WTC11 (cell line): ENCODE data around the gene PPARD.

ENCODE experiments used
- ETV6 ChIP-seq: sonication (generic); formaldehyde crosslinking; IDR thresholded peaks from 2 replicates; pipeline ENCODE4 v1.8.1; 2022; ENCODE audit warnings: mild to moderate bottlenecking, missing genetic modification reagents
- FOXJ3 ChIP-seq: sonication (generic); formaldehyde crosslinking; IDR thresholded peaks from 2 replicates; pipeline ENCODE4 v1.9.0; 2021; ENCODE audit warnings: missing genetic modification reagents, mild to moderate bottlenecking, borderline replicate concordance
- NFYB ChIP-seq: sonication (generic); formaldehyde crosslinking; conservative IDR thresholded peaks from 2 replicates; pipeline ENCODE4 v1.8.0; 2022; ENCODE audit warnings: low read depth, missing genetic modification reagents
- ZBTB21 ChIP-seq: sonication (generic); formaldehyde crosslinking; IDR thresholded peaks from 2 replicates; pipeline ENCODE4 v1.8.1; 2023; ENCODE audit warnings: mild to moderate bottlenecking, missing genetic modification reagents, borderline replicate concordance
- ZNF138 ChIP-seq: sonication (generic); formaldehyde crosslinking; conservative IDR thresholded peaks from 2 replicates; pipeline ENCODE4 v1.8.1; 2022; ENCODE audit warnings: mild to moderate bottlenecking, moderate library complexity, missing genetic modification reagents
- ZNF671 ChIP-seq: fragments of 250-450 bp; sonication (Bioruptor Pico); IDR thresholded peaks from 2 replicates; pipeline ENCODE4 v1.8.0; 2021; ENCODE audit warnings: mild to moderate bottlenecking
- TF ChIP-seq, protein P1 (sequence below): fragments of 200-600 bp; IDR thresholded peaks from 2 replicates; pipeline ENCODE4 v1.8.0; 2022; ENCODE audit warnings: antibody characterized with exemption
- TF ChIP-seq, protein P2 (sequence below): fragments of 250-450 bp; sonication (Bioruptor Pico); conservative IDR thresholded peaks from 2 replicates; pipeline ENCODE4 v1.9.0; 2021; ENCODE audit warnings: mild to moderate bottlenecking
- TF ChIP-seq, protein P3 (sequence below): sonication (generic); formaldehyde crosslinking; IDR thresholded peaks from 2 replicates; pipeline ENCODE4 v1.8.1; 2023; ENCODE audit warnings: mild to moderate bottlenecking, missing genetic modification reagents, borderline replicate concordance
- TF ChIP-seq, protein P4 (sequence below): sonication (generic); formaldehyde crosslinking; conservative IDR thresholded peaks from 2 replicates; pipeline ENCODE4 v1.8.1; 2023; ENCODE audit warnings: mild to moderate bottlenecking, low read depth, missing genetic modification reagents, moderate library complexity
- TF ChIP-seq, protein P5 (sequence below): sonication (generic); formaldehyde crosslinking; IDR thresholded peaks from 2 replicates; pipeline ENCODE4 v1.8.1; 2022; ENCODE audit warnings: low read depth, mild to moderate bottlenecking, moderate library complexity, missing genetic modification reagents, borderline replicate concordance

DNA sequence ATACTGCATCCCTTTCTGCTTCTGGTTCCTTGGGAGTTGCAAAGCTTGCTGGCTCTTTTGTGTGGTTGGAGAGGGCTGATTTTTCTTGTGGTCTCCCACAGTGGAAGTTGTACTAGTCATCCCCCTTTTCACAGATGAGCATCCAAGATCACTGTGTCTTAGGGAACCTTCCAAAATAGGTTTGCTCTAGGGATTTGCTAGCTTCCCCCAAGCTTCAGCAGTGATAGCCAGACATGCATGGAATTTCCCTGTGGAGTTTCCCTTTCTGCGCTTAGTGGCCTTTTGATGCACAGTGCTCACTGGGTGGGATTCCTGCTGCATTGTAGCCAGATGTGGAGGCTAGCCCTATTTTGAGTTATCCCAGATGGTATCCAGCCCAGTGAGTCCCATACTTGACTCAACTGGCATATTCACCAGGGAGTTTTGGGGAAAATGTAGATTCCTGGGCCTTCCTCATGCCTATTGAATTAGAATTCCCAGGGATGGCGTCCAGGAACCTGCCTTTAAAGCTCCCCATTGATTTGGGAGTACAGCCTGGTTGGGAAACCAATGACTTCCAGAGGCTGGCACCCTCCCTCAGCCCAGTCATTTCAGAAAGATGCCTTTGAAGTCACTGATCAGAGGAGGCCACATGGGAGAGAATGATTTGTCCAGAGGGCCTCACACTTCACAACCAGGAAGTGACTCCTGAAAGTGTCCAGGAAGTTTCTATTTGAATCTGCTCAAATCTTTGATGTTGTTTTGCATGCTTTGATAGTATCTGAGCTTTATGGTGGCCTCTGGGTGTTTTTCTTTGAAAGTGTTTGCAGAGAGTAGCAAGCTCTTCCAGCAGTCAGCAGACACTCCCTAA lies 25.9 kb downstream of the PPARD start:
- TF ChIP-seq, protein P1, sequence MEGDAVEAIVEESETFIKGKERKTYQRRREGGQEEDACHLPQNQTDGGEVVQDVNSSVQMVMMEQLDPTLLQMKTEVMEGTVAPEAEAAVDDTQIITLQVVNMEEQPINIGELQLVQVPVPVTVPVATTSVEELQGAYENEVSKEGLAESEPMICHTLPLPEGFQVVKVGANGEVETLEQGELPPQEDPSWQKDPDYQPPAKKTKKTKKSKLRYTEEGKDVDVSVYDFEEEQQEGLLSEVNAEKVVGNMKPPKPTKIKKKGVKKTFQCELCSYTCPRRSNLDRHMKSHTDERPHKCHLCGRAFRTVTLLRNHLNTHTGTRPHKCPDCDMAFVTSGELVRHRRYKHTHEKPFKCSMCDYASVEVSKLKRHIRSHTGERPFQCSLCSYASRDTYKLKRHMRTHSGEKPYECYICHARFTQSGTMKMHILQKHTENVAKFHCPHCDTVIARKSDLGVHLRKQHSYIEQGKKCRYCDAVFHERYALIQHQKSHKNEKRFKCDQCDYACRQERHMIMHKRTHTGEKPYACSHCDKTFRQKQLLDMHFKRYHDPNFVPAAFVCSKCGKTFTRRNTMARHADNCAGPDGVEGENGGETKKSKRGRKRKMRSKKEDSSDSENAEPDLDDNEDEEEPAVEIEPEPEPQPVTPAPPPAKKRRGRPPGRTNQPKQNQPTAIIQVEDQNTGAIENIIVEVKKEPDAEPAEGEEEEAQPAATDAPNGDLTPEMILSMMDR, result no peak
- TF ChIP-seq, protein P2, sequence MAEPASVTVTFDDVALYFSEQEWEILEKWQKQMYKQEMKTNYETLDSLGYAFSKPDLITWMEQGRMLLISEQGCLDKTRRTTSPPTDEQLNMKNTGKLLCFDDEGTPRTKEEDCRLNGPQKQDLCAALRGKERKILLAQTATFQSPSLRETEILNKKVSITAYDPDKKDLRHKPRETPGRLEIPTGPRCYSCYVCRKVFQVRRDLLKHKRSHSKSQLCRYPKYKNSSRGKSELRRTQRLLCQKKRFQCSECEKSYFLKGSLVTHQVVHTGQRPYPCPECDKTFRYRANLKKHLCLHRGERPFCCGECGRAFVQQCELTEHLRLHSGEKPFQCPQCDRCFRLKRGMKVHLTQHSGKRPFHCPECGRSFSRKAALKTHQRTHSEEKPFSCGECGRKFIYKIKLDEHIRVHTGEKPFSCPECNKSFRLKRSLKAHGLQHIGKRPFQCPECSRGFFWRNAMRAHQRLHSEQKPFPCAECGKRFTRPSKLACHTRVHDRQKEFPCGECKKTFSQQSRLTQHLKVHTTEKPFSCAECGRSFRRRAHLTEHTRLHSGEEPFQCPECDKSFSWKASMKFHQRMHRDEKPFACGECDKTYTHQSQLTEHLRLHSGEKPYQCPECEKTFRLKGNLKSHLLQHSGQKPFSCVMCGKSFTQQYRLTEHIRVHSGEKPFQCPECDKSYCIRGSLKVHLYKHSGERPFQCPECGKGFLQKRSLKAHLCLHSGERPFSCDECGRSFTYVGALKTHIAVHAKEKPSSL (CRISPR knock-in tag), result no peak
- TF ChIP-seq FOXJ3 (CRISPR knock-in tag) (no peak), ZNF138 (CRISPR knock-in tag) (no peak), ZBTB21 (CRISPR knock-in tag) (no peak), ZNF671 (CRISPR knock-in tag) (no peak), ETV6 (CRISPR knock-in tag) (no peak), NFYB (no peak)
- TF ChIP-seq, protein P3, sequence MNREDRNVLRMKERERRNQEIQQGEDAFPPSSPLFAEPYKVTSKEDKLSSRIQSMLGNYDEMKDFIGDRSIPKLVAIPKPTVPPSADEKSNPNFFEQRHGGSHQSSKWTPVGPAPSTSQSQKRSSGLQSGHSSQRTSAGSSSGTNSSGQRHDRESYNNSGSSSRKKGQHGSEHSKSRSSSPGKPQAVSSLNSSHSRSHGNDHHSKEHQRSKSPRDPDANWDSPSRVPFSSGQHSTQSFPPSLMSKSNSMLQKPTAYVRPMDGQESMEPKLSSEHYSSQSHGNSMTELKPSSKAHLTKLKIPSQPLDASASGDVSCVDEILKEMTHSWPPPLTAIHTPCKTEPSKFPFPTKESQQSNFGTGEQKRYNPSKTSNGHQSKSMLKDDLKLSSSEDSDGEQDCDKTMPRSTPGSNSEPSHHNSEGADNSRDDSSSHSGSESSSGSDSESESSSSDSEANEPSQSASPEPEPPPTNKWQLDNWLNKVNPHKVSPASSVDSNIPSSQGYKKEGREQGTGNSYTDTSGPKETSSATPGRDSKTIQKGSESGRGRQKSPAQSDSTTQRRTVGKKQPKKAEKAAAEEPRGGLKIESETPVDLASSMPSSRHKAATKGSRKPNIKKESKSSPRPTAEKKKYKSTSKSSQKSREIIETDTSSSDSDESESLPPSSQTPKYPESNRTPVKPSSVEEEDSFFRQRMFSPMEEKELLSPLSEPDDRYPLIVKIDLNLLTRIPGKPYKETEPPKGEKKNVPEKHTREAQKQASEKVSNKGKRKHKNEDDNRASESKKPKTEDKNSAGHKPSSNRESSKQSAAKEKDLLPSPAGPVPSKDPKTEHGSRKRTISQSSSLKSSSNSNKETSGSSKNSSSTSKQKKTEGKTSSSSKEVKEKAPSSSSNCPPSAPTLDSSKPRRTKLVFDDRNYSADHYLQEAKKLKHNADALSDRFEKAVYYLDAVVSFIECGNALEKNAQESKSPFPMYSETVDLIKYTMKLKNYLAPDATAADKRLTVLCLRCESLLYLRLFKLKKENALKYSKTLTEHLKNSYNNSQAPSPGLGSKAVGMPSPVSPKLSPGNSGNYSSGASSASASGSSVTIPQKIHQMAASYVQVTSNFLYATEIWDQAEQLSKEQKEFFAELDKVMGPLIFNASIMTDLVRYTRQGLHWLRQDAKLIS, result no peak
- TF ChIP-seq, protein P4, sequence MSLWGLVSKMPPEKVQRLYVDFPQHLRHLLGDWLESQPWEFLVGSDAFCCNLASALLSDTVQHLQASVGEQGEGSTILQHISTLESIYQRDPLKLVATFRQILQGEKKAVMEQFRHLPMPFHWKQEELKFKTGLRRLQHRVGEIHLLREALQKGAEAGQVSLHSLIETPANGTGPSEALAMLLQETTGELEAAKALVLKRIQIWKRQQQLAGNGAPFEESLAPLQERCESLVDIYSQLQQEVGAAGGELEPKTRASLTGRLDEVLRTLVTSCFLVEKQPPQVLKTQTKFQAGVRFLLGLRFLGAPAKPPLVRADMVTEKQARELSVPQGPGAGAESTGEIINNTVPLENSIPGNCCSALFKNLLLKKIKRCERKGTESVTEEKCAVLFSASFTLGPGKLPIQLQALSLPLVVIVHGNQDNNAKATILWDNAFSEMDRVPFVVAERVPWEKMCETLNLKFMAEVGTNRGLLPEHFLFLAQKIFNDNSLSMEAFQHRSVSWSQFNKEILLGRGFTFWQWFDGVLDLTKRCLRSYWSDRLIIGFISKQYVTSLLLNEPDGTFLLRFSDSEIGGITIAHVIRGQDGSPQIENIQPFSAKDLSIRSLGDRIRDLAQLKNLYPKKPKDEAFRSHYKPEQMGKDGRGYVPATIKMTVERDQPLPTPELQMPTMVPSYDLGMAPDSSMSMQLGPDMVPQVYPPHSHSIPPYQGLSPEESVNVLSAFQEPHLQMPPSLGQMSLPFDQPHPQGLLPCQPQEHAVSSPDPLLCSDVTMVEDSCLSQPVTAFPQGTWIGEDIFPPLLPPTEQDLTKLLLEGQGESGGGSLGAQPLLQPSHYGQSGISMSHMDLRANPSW (CRISPR knock-in tag), result no peak
- TF ChIP-seq, protein P5, sequence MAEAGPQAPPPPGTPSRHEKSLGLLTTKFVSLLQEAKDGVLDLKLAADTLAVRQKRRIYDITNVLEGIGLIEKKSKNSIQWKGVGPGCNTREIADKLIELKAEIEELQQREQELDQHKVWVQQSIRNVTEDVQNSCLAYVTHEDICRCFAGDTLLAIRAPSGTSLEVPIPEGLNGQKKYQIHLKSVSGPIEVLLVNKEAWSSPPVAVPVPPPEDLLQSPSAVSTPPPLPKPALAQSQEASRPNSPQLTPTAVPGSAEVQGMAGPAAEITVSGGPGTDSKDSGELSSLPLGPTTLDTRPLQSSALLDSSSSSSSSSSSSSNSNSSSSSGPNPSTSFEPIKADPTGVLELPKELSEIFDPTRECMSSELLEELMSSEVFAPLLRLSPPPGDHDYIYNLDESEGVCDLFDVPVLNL (CRISPR knock-in tag), result no peak
